Activated naive CD4-positive, alpha-beta T cell treated with anti-CD3 and anti-CD28 coated beads, Interleukin-2, amount 50 U/mL, for 16 hours (primary cell): ENCODE results near the gene CPHXL.

Source experiments
- DNase-seq: peaks from one replicate; pipeline ENCODE4 v3.0.0-alpha.2; 2020

CPHXL gene

GRCh38 chr16:75726390-75726789, at the start of gene CPHXL:
TSS of gene CPHXL (minus strand) at chr16:75726490. CDS start at chr16:75726442, 48 bp downstream.
- no peak for DNase-seq

- no peak for DNase-seq
Observed at GRCh38 chr16:75774197-75774596, 47.9 kb upstream of the CPHXL start.

- no peak for DNase-seq
Observed at GRCh38 chr16:75770051-75770450, 43.8 kb upstream of the CPHXL start.

- DNase-seq: peak; percentile 50
Observed at GRCh38 chr16:75764154-75764768, 38.0 kb upstream of the CPHXL start.

GRCh38 chr16:75763204-75763603, 36.9 kb upstream of the CPHXL start:
- DNase-seq: no peak

- no peak for DNase-seq
Observed at GRCh38 chr16:75762746-75763145, 36.5 kb upstream of the CPHXL start.

- no peak for DNase-seq
Observed at GRCh38 chr16:75761108-75761507, 34.8 kb upstream of the CPHXL start.

GRCh38 chr16:75760018-75760519, 33.8 kb upstream of the CPHXL start:
- no peak for DNase-seq

GRCh38 chr16:75758215-75758614, 31.9 kb upstream of the CPHXL start:
- no peak for DNase-seq

- no peak for DNase-seq
Observed at GRCh38 chr16:75754141-75754540, 27.9 kb upstream of the CPHXL start.

GRCh38 chr16:75750528-75750927, 24.2 kb upstream of the CPHXL start:
- DNase-seq: no peak

- DNase-seq: no peak
Observed at GRCh38 chr16:75746359-75746758, 20.1 kb upstream of the CPHXL start.

GRCh38 chr16:75745823-75746222, 19.5 kb upstream of the CPHXL start:
- no peak for DNase-seq

GRCh38 chr16:75745242-75745641, 19.0 kb upstream of the CPHXL start:
- no peak for DNase-seq

- DNase-seq: no peak
Observed at GRCh38 chr16:75742424-75743047, 16.2 kb upstream of the CPHXL start.

GRCh38 chr16:75733305-75734211, 7.3 kb upstream of the CPHXL start:
- DNase-seq: no peak

- DNase-seq: no peak
Observed at GRCh38 chr16:75732871-75733270, 6.6 kb upstream of the CPHXL start.

- DNase-seq: no peak
Observed at GRCh38 chr16:75727221-75727620, 931 bp upstream of the CPHXL start.

GRCh38 chr16:75718452-75718851, 7.8 kb downstream of the CPHXL start:
- no peak for DNase-seq

- no peak for DNase-seq
Observed at GRCh38 chr16:75714661-75715060, 11.6 kb downstream of the CPHXL start.

GRCh38 chr16:75710344-75710743, 15.9 kb downstream of the CPHXL start:
- DNase-seq: no peak

- no peak for DNase-seq
Observed at GRCh38 chr16:75703306-75703705, 23.0 kb downstream of the CPHXL start.

GRCh38 chr16:75702242-75702641, 24.0 kb downstream of the CPHXL start:
- DNase-seq: no peak

- DNase-seq: no peak
Observed at GRCh38 chr16:75701361-75701760, 24.9 kb downstream of the CPHXL start, which contains the start of gene DUXB. TSS of gene DUXB (minus strand) at chr16:75701461. CDS start at chr16:75701418, 43 bp downstream.
